GM18526 (cell line): ENCODE data around the gene SGK1.

Source experiments
- POLR2A ChIP-seq: IDR thresholded peaks from 3 replicates; pipeline ENCODE4 v1.6.1; 2011; ENCODE audit not compliant: insufficient read length; ENCODE audit errors: extremely low read depth

SGK1 gene

GRCh38 chr6:134291156-134291555, 26.8 kb downstream of the SGK1 start:
- no peak for TF ChIP-seq POLR2A

DNA sequence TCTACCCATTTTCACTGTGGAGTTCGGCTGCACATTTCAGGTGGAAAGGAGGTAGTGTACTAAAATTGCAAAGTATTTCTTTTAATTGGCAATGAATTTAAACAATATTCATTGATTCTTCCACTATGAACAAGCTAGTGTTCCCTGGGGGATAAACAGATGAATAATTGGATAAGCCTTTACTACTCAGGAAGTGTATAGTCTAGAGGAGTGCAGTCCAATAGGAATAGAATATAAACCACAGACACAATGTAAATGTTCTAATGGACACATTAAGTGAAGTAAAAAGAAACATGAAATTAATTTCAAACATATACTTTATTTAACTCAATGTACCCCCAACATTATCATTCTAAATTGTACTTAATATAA, 28.7 kb downstream of the SGK1 start:
- no peak for TF ChIP-seq POLR2A

- TF ChIP-seq POLR2A, result no peak
Observed at GRCh38 chr6:134288538-134289203, 29.2 kb downstream of the SGK1 start.

DNA sequence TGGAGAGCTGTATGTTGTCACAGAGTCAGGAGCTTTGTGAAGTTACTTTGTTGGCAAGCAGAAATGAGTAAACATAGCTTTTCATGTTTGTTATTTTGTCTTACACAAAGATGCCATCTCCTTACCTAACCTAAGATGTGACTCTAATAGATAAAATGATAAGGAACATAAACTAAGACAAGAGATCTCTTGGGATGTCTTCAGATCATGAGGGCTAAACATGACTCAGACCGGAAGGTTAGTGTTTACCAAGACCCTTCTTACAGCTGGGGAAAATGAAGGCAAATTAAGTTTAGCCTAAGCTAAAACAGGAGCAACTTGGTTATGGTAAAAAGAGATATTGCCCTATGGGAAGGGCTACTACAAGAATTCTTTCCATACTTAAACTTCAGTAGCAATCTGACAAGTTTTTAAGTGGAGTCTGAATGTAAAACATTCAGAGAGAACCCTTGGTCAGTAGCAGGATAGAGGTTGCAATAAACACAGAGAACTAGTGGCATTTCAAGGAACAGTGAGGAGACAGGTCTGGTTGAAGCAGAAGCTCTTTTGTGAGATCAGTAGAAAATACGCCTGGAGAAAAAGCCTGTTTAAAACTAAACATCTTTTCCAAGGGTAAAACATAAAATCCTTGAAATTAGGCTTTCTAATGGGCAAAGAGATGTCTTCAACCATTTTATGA, 29.9 kb downstream of the SGK1 start:
- no peak for TF ChIP-seq POLR2A

- no peak for TF ChIP-seq POLR2A
Observed at GRCh38 chr6:134282816-134283215, 35.1 kb downstream of the SGK1 start.

DNA sequence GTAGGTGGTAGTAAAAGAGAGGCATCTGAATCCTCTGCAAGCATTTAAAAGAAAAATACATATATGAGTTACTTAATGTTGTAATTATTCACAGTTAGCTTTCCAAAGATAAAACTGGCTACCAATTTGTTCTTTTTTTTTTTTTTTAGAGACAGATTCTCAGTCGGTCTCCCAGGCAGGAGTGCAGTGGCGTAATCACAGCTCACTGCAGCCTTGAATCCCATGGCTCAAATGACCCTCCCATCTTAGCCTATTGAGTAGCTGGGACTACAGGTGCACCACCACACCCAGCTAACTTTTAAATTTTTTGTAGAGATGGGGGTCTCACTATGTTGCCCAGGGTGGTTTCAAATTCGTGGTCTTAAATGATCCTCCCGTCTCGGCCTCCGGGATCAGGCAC, 36.5 kb downstream of the SGK1 start:
- no peak for TF ChIP-seq POLR2A

- no peak for TF ChIP-seq POLR2A
Observed at GRCh38 chr6:134278000-134278399, 39.9 kb downstream of the SGK1 start.

GRCh38 chr6:134272374-134272773, 45.5 kb downstream of the SGK1 start:
- no peak for TF ChIP-seq POLR2A

- no peak for TF ChIP-seq POLR2A
Observed at GRCh38 chr6:134267917-134268361, 50.0 kb downstream of the SGK1 start.

- no peak for TF ChIP-seq POLR2A
Observed at GRCh38 chr6:134266776-134267175, 51.1 kb downstream of the SGK1 start.

GRCh38 chr6:134261766-134262165, 56.1 kb downstream of the SGK1 start:
- TF ChIP-seq POLR2A, result no peak

DNA sequence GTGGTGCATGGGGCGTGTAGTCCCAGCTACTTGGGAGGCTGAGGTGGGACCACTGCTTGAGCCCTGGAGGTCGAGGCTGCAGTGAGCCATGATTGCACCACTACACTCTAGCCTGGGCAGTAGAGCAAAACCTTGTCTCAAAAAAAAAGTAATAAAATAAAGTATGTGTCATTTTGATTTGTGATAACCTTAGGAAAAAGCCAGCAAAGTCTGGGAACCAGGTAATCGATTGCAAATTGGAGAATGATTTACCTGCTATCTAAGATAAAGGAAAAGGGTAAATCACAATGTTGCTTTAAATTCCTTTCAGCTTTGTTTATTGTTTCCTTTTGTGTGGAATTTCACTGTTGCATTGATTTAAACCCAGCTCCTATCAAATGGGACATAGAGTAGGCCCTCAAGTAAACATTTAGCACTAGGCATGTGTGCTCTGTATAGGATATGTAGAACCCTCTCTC, 59.0 kb downstream of the SGK1 start:
- TF ChIP-seq POLR2A, result no peak

GRCh38 chr6:134257516-134257915, 60.4 kb downstream of the SGK1 start:
- TF ChIP-seq POLR2A, result no peak

DNA sequence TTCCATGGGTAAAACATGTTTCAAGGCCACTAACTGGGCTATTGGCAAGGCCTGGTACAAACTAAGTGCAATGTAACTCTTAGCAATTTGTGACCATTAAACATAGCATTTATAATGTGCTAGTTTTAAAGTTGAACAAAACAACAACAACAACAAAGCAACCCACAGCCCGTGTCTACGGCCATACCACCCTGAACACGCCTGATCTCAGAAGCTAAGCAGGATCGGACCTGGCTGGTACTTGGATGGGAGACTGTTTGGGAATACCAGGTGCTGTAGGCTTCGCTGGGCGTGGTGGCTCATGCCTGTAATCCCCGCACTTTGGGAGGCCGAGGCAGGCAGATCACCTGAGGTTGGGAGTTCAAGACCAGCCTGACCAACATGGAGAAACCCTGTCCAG, 61.0 kb downstream of the SGK1 start:
- no peak for TF ChIP-seq POLR2A

GRCh38 chr6:134254118-134254517, 63.8 kb downstream of the SGK1 start:
- TF ChIP-seq POLR2A, result no peak

GRCh38 chr6:134253681-134254080, 64.2 kb downstream of the SGK1 start:
- no peak for TF ChIP-seq POLR2A

- TF ChIP-seq POLR2A, result no peak
Observed at GRCh38 chr6:134251320-134251719, 66.6 kb downstream of the SGK1 start.
